K562 (cell line): Measurements from ENCODE around the gene GAB1. TPM values are rescaled to one million over a fixed set of nuclear protein-coding genes. Genes with fewer than 3 reads are reported as not detected.

Experiments
- ATAC-seq: fragments of 200-7000 bp; cut with Tn5 transposase; 3 replicates; pipeline ENCODE4 v1.9.1; 2020; ENCODE audit warnings: moderate library complexity
- BruUV-seq: library from RNA; stranded (reverse); fragments of 400-500 nt; replicated peaks from 2 replicates; lab custom pipeline; 2021; lab: Mats Ljungman, UMichigan
- CTCF ChIA-PET: fragments of 300-600 bp; formaldehyde crosslinking; extraction: SDS; loops from one replicate; lab custom pipeline; 2021; ENCODE audit warnings: low intra/inter-chr PET ratio; lab: Yijun Ruan, JAX
- POLR2A ChIA-PET: fragments of 300-600, 350-650 bp; sonication (Branson Sonifier 250); formaldehyde crosslinking; extraction: SDS; loops from one replicate; lab custom pipeline; 2021; ENCODE audit warnings: antibody characterized with exemption, inconsistent platforms; lab: Yijun Ruan, JAX
- DNase-seq, 4 experiments: peaks; one replicate each; pipeline versions ENCODE4 v3.0.0 to v3.0.0-alpha.2; 2011 to 2018; ENCODE audit warnings: low spot score in 3 of 4, mixed read lengths in 3 of 4; ENCODE audit errors: extremely low read depth in 1 of 4
- FAIRE-seq: peaks from 2 replicates; lab custom pipeline; 2011; peaks lifted over from hg19 to GRCh38; lab: Jason Lieb, UNC
- H2AFZ ChIP-seq: 2 replicates; pipeline ENCODE4 v1.6.0; 2011; ENCODE audit warnings: low read depth, low read length, control low read depth, inconsistent platforms
- H3K27ac ChIP-seq: fragments of 200-600 bp; 3 replicates; pipeline ENCODE4 v1.8.0; 2011; ENCODE audit warnings: low read depth, mild to moderate bottlenecking, control low read depth, inconsistent platforms, low read length, moderate library complexity, mixed read lengths; ENCODE audit errors: extremely low read depth
- H3K27me3 ChIP-seq, 2 experiments: fragments of 300-600 bp in 1 of 2; 2 replicates in 1 of 2; 3 replicates in 1 of 2; pipeline versions ENCODE4 v1.6.0 to v1.8.0; 2011; ENCODE audit warnings: inconsistent platforms in 2 of 2, low read length in 2 of 2, mild to moderate bottlenecking in 1 of 2, mixed read lengths in 1 of 2, moderate library complexity in 1 of 2; ENCODE audit not compliant: control insufficient read depth in 2 of 2, insufficient read depth in 2 of 2
- H3K36me3 ChIP-seq: fragments of 300-600 bp; 3 replicates; pipeline ENCODE4 v1.8.0; 2011; ENCODE audit warnings: mild to moderate bottlenecking, low read length, inconsistent platforms; ENCODE audit not compliant: control insufficient read depth, insufficient read depth
- H3K4me1 ChIP-seq, 2 experiments: fragments of 200-600 bp in 1 of 2; replicated peaks in 1 of 2; 2 replicates in 1 of 2; 3 replicates in 1 of 2; pipeline versions ENCODE4 v1.5.1 to v1.8.0; 2011; ENCODE audit warnings: inconsistent platforms in 2 of 2, low read length in 2 of 2, mild to moderate bottlenecking in 1 of 2, mixed read lengths in 1 of 2, moderate library complexity in 1 of 2; ENCODE audit not compliant: control insufficient read depth in 2 of 2, insufficient read depth in 2 of 2
- H3K4me2 ChIP-seq: 2 replicates; pipeline ENCODE4 v1.6.1; 2011; ENCODE audit warnings: low read length, control low read depth, inconsistent platforms, mixed read lengths; ENCODE audit not compliant: insufficient read depth
- H3K4me3 ChIP-seq: fragments of 200-600 bp; sonication (generic), shearing (Covaris generic); 2 replicates; pipeline ENCODE4 v1.5.1; 2016; ENCODE audit warnings: control low read depth, inconsistent platforms
- H3K79me2 ChIP-seq: fragments of 200-600 bp; 3 replicates; pipeline ENCODE4 v1.8.0; 2011; ENCODE audit warnings: low read length, inconsistent platforms; ENCODE audit not compliant: control insufficient read depth, insufficient read depth
- H3K9ac ChIP-seq, 2 experiments: 2 replicates each; pipeline versions ENCODE4 v1.6.0 to v1.6.1; 2011; ENCODE audit warnings: low read depth in 2 of 2, low read length in 2 of 2, control low read depth in 1 of 2, inconsistent platforms in 1 of 2, mild to moderate bottlenecking in 1 of 2, mixed read lengths in 1 of 2; ENCODE audit not compliant: insufficient read depth in 1 of 2
- H3K9me1 ChIP-seq: one replicate; pipeline ENCODE4 v1.6.0; 2011; ENCODE audit warnings: inconsistent platforms, mild to moderate bottlenecking, low read length, moderate library complexity; ENCODE audit not compliant: control insufficient read depth, insufficient read depth
- H3K9me3 ChIP-seq: replicated peaks from 2 replicates; pipeline ENCODE4 v1.5.1; 2011; ENCODE audit warnings: low read depth, low read length, inconsistent platforms; ENCODE audit not compliant: control insufficient read depth, insufficient read depth
- H4K20me1 ChIP-seq: replicated peaks from 2 replicates; pipeline ENCODE4 v1.6.1; 2011; ENCODE audit warnings: low read length, inconsistent platforms, mixed read lengths; ENCODE audit not compliant: control insufficient read depth, insufficient read depth
- DPF2 ChIP-seq: fragments of 450-650 bp; IDR thresholded peaks from 2 replicates; pipeline ENCODE4 v1.6.1; 2016
- HCFC1 ChIP-seq: IDR thresholded peaks from 2 replicates; pipeline ENCODE4 v1.6.1; 2012; ENCODE audit warnings: low read depth, low read length, improper control_type of control experiment
- JUND ChIP-seq, 2 experiments: IDR thresholded peaks; 2 replicates in 1 of 2; 3 replicates in 1 of 2; pipeline ENCODE4 v1.6.1; 2011; ENCODE audit warnings: borderline replicate concordance in 2 of 2, low read depth in 2 of 2, low read length in 2 of 2, improper control_type of control experiment in 1 of 2, missing biosample characterization in 1 of 2, missing genetic modification characterization in 1 of 2, missing genetic modification reagents in 1 of 2
- MXI1 ChIP-seq: IDR thresholded peaks from 2 replicates; pipeline ENCODE4 v1.6.1; 2011; ENCODE audit warnings: low read depth, mild to moderate bottlenecking, improper control_type of control experiment, low read length
- MYC ChIP-seq, 2 experiments: fragments of 250-450 bp in 1 of 2; sonication (Bioruptor Pico) in 1 of 2; IDR thresholded peaks; 2 replicates each; pipeline versions ENCODE4 v1.5.1 to v1.6.1; 2012 to 2021; ENCODE audit warnings: low read depth in 2 of 2, borderline replicate concordance in 1 of 2, improper control_type of control experiment in 1 of 2, low read length in 1 of 2, mild to moderate bottlenecking in 1 of 2, moderate library complexity in 1 of 2
- NFIC ChIP-seq: fragments of 450-650 bp; IDR thresholded peaks from 2 replicates; pipeline ENCODE4 v1.6.1; 2017; ENCODE audit warnings: mild to moderate bottlenecking, inconsistent platforms
- POLR2AphosphoS5 ChIP-seq: IDR thresholded peaks from 2 replicates; pipeline ENCODE4 v1.6.1; 2011; ENCODE audit warnings: mild to moderate bottlenecking, low read depth, low read length, moderate library complexity; ENCODE audit not compliant: control insufficient read depth, insufficient read depth
- RCOR1 ChIP-seq, 2 experiments: IDR thresholded peaks; 2 replicates each; pipeline ENCODE4 v1.6.1; 2012; ENCODE audit warnings: low read depth in 2 of 2, low read length in 2 of 2, borderline replicate concordance in 1 of 2, improper control_type of control experiment in 1 of 2
- SMARCB1 ChIP-seq: IDR thresholded peaks from 2 replicates; pipeline ENCODE4 v1.6.1; 2011; ENCODE audit warnings: improper control_type of control experiment, low read depth; ENCODE audit not compliant: insufficient read length
- SMARCE1 ChIP-seq: fragments of 450-650 bp; IDR thresholded peaks from 2 replicates; pipeline ENCODE4 v1.7.1; 2016; ENCODE audit warnings: mild to moderate bottlenecking
- STAT5A ChIP-seq: IDR thresholded peaks from 2 replicates; pipeline ENCODE4 v1.6.1; 2012; ENCODE audit warnings: low read length, inconsistent platforms, borderline replicate concordance
- TAL1 ChIP-seq: fragments of 450-650 bp; IDR thresholded peaks from 2 replicates; pipeline ENCODE4 v1.6.1; 2016; ENCODE audit warnings: mild to moderate bottlenecking
- TEAD2 ChIP-seq: fragments of 450-650 bp; IDR thresholded peaks from 2 replicates; pipeline ENCODE4 v1.6.1; 2016; ENCODE audit warnings: missing genetic modification characterization, control low read depth, missing compliant biosample characterization
- WGBS: fragments of 100-300 bp; shearing (Covaris generic); methylation state at CpG from one replicate; pipeline ENCODE4 v1.1.6; 2016; ENCODE audit warnings: low coverage, mixed read lengths; ENCODE audit not compliant: insufficient coverage; ENCODE audit errors: missing lambda C conversion rate; 5-methylcytosine and 5-hydroxymethylcytosine counted together
- in situ Hi-C: fragments of 300-500 bp; cut with MboI; formaldehyde crosslinking; loops from 4 replicates; pipeline ENCODE4 v1.15.0; 2018; ENCODE audit warnings: inconsistent platforms, mixed read lengths
- intact Hi-C: fragments of 100-400 bp; cut with micrococcal nuclease; formaldehyde crosslinking; loops from 2 replicates; pipeline ENCODE4 v1.14.2; 2022
- polyA plus RNA-seq, 8 experiments: library from polyadenylated mRNA; depleted of rRNA in 4 of 8; stranded (reverse) in 5 of 8; unstranded in 3 of 8; fragments of >200 nt; fragmentation: Nextera tagmentation in 2 of 8; fragmentation: Illumina TruSeq in 1 of 8; extraction: Ambion mirVana in 2 of 8; extraction: Trizol in 1 of 8; gene quantifications; 2 replicates each; pipeline versions ENCODE4 v1.2.1 to v1.2.3, GENCODE V29; 2011 to 2014; ENCODE audit warnings: inconsistent platforms in 1 of 8, missing spikeins in 1 of 8
- total RNA-seq, 7 experiments: library from RNA; depleted of rRNA in 6 of 7; stranded (reverse); fragments of >200 nt in 6 of 7; fragmentation: Illumina TruSeq in 2 of 7; extraction: Trizol in 2 of 7; gene quantifications; 2 replicates each; pipeline versions ENCODE4 v1.2.1 to v1.2.3, GENCODE V29; 2011 to 2021; ENCODE audit warnings: low replicate concordance in 1 of 7
- TF ChIP-seq, protein P1 (sequence below): IDR thresholded peaks from 2 replicates; pipeline ENCODE4 v1.6.1; 2012; ENCODE audit warnings: low read depth, low read length, improper control_type of control experiment, borderline replicate concordance
- TF ChIP-seq, protein P2 (sequence below), 2 experiments: IDR thresholded peaks; 2 replicates each; pipeline ENCODE4 v1.6.1; 2012; ENCODE audit warnings: improper control_type of control experiment in 2 of 2, low read depth in 2 of 2, low read length in 2 of 2, borderline replicate concordance in 1 of 2

GAB1 gene
- total and polyA plus RNA-seq, 9 of the 15 experiments (the other 6 are each of a cell fraction or from before 2014, with no cell fraction given), result 1.3 to 14.6 (median 7.5) TPM

- Histone ChIP-seq H3K4me1 (peaks cover 24 to 26% of the 10 kb centered on the region in 2 experiments; a peak in 4 of 5 replicates), H3K4me3 (peak overlapping the region; percentile 27; the same call in 1 of the 2 replicates), H3K27ac (peak overlapping the region; percentile 68), H3K27me3 (no peaks in the 10 kb centered on the region), H3K4me2 (peak overlapping the region; percentile 67), H3K9ac (peak overlapping the region in 1 of 2 experiments; percentile 82; a peak in 2 of 4 replicates), H3K36me3 (no peaks in the 10 kb centered on the region; the same call in 2 of the 3 replicates), H3K79me2 (peaks cover 14% of the 10 kb centered on the region), H4K20me1 (no peaks in the 10 kb centered on the region), H3K9me3 (no peaks in the 10 kb centered on the region), H3K9me1 (no peaks in the 10 kb centered on the region), H2AFZ (peak overlapping the region; percentile 63)
- intact Hi-C loops (no loop called here), in situ Hi-C loops (no loop called here)
- CTCF ChIA-PET, result no interaction called here
- POLR2A ChIA-PET, result interaction anchor here (0.7 to 2.5 kb wide), 2 partner anchors 8 to 11 kb away, joined by 4 to 11 read pairs; no protein-coding TSS in a partner anchor
- FAIRE-seq (peak; percentile 79), ATAC-seq (peak; percentile 65), DNase-seq (peak in 2 of 4 experiments; percentile 46 to 67)
- no TSS peak for BruUV-seq
- 5% methylated on average over 4 of the region's 4 CpGs for WGBS
- TF ChIP-seq RCOR1 (IDR thresholded peaks at IDR 0.05; ENCODE audit: borderline replicate concordance in 1 of 2, low read depth in 2 of 2, low read length in 2 of 2), result peak in 1 of 2 experiments; percentile 31; a peak in 1 of 4 replicates
- no peak for TF ChIP-seq TEAD2 (tag)
- TF ChIP-seq, protein P1, sequence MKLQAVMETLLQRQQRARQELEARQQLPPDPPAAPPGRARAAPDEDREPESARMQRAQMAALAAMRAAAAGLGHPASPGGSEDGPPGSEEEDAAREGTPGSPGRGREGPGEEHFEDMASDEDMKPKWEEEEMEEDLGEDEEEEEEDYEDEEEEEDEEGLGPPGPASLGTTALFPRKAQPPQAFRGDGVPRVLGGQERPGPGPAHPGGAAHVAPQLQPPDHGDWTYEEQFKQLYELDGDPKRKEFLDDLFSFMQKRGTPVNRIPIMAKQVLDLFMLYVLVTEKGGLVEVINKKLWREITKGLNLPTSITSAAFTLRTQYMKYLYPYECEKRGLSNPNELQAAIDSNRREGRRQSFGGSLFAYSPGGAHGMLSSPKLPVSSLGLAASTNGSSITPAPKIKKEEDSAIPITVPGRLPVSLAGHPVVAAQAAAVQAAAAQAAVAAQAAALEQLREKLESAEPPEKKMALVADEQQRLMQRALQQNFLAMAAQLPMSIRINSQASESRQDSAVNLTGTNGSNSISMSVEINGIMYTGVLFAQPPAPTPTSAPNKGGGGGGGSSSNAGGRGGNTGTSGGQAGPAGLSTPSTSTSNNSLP, result peak; percentile 52; the same call in 1 of the 2 replicates
- TF ChIP-seq, protein P2, sequence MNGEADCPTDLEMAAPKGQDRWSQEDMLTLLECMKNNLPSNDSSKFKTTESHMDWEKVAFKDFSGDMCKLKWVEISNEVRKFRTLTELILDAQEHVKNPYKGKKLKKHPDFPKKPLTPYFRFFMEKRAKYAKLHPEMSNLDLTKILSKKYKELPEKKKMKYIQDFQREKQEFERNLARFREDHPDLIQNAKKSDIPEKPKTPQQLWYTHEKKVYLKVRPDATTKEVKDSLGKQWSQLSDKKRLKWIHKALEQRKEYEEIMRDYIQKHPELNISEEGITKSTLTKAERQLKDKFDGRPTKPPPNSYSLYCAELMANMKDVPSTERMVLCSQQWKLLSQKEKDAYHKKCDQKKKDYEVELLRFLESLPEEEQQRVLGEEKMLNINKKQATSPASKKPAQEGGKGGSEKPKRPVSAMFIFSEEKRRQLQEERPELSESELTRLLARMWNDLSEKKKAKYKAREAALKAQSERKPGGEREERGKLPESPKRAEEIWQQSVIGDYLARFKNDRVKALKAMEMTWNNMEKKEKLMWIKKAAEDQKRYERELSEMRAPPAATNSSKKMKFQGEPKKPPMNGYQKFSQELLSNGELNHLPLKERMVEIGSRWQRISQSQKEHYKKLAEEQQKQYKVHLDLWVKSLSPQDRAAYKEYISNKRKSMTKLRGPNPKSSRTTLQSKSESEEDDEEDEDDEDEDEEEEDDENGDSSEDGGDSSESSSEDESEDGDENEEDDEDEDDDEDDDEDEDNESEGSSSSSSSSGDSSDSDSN (IDR thresholded peaks at IDR 0.05; ENCODE audit: borderline replicate concordance in 1 of 2, low read depth in 2 of 2, low read length in 2 of 2), result no peak
- peak; percentile 67; the same call in 1 of the 2 replicates for TF ChIP-seq POLR2AphosphoS5
- 0 out of 2 replicates have a peak, but pooled peaks have one; percentile 37 for TF ChIP-seq STAT5A
- peak; percentile 30; the same call in 1 of the 2 replicates for TF ChIP-seq NFIC
- no peak for TF ChIP-seq HCFC1
- peak; percentile 85 for TF ChIP-seq SMARCB1
- TF ChIP-seq MXI1, result 0 out of 2 replicates have a peak, but pooled peaks have one; percentile 49
- 0 out of 2 replicates have a peak, but pooled peaks have one; percentile 11 for TF ChIP-seq JUND (IDR thresholded peaks at IDR 0.05; ENCODE audit: borderline replicate concordance, low read depth, low read length)
- no peak for TF ChIP-seq JUND (tag; IDR thresholded peaks at IDR 0.05; ENCODE audit: borderline replicate concordance, low read depth, low read length)
- TF ChIP-seq TAL1, result peak; percentile 64; the same call in 1 of the 2 replicates
- TF ChIP-seq MYC (IDR thresholded peaks at IDR 0.05; ENCODE audit: low read depth, low read length), result peak; percentile 64; the same call in 1 of the 2 replicates
- TF ChIP-seq MYC (CRISPR knock-in tag; IDR thresholded peaks at IDR 0.05; ENCODE audit: borderline replicate concordance, low read depth), result no peak
- peak; percentile 55; the same call in 1 of the 2 replicates for TF ChIP-seq SMARCE1
- TF ChIP-seq DPF2, result peak; percentile 77
These were observed 8.1 kb downstream of the GAB1 start for GRCh38 chr4:143344774-143345173.
